ENCODE measurements around the gene PDE11A.

The PDE11A gene

DNA sequence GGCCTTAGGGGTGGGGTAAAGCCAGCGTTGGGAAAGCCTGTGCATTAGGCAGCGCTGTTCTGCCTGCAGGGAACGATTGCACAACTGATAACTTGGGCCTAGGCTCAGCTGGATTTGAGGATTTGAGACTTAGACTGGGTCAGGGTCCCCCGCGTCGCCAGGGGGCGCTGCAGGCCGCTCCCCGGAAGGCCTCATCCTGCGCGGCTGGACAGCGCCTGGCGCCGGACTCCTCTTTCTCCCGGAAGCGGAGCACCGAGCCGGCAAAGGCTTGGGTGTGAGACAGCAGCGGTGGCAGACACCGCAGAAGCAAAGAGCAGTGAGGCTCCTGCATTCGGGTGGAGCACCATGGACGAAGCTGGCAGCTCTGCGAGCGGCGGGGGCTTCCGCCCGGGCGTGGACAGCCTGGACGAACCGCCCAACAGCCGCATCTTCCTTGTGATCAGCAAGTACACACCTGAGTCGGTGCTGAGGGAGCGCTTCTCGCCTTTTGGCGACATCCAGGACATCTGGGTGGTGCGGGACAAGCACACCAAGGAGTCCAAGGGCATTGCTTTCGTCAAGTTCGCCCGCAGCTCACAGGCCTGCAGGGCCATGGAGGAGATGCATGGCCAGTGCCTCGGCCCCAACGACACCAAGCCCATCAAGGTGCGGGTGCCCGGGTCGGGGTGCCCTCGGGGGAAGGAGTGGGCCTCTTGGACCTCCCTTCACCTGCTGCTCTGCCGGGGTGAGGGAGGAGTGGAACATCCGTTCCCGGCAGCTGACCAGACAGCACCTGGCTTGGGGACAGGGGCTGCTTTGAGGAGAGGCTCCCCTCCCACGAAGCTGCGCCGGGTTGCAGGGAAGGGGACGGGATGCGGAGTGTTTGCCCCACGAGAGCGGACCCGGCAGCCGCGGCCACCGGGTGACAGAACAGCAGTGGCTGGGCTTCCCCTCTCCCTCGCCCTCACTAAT lies 39.9 kb upstream of the PDE11A start, which contains the start of gene RBM45:
Gene RBM45, plus strand, starts transcription at position 236 of the 951 bp plus-strand sequence. Its CDS starts 110 bp downstream, at position 346.
- ChIA-PET CTCF (interaction anchor here (0.8 to 2.4 kb wide), 11 partner anchors 12 to 985 kb away, joined by 3 to 12 read pairs (median 3); no protein-coding TSS in a partner anchor), POLR2A (interaction anchor here (0.5 to 4.0 kb wide), 7 partner anchors 11 to 339 kb away, joined by 3 to 23 read pairs (median 3); partner anchors contain the start of genes PJVK and PRKRA)
- peak; percentile 92 for DNase-seq (ENCODE audit: extremely low spot score)
- TF ChIP-seq PKNOX1 (IDR thresholded peaks at IDR 0.05) = no peak
- no peak for TF ChIP-seq FOXM1 (IDR thresholded peaks at IDR 0.05; ENCODE audit: borderline replicate concordance)
- 0 out of 2 replicates have a peak, but pooled peaks have one; percentile 42 for TF ChIP-seq L3MBTL2 (conservative IDR thresholded peaks at IDR 0.05)
- no peak for TF ChIP-seq ZNF384 (IDR thresholded peaks at IDR 0.05)
- TF ChIP-seq BHLHE40 (IDR thresholded peaks at IDR 0.05; ENCODE audit: borderline replicate concordance) = no peak
- no peak for TF ChIP-seq ARNT (IDR thresholded peaks at IDR 0.05)
- TF ChIP-seq NFRKB (IDR thresholded peaks at IDR 0.05) = no peak
- peak; percentile 83 for TF ChIP-seq ELF4 (IDR thresholded peaks at IDR 0.05)

- ChIA-PET CTCF (interaction anchor here (1.2 to 2.4 kb wide), 8 partner anchors 12 to 986 kb away, joined by 3 to 12 read pairs (median 4); no protein-coding TSS in a partner anchor), POLR2A (interaction anchor here (0.5 to 4.0 kb wide), 5 partner anchors 12 to 339 kb away, joined by 3 to 23 read pairs (median 3); partner anchors contain the start of genes PJVK and PRKRA)
- DNase-seq (ENCODE audit: extremely low spot score) = no peak
- TF ChIP-seq PKNOX1 (IDR thresholded peaks at IDR 0.05) = no peak
- TF ChIP-seq NFRKB (IDR thresholded peaks at IDR 0.05) = no peak
- TF ChIP-seq ZNF384 (IDR thresholded peaks at IDR 0.05) = no peak
- TF ChIP-seq L3MBTL2 (conservative IDR thresholded peaks at IDR 0.05) = no peak
Measured at GRCh38 chr2:178111743-178112142, 39.2 kb upstream of the PDE11A start.

DNA sequence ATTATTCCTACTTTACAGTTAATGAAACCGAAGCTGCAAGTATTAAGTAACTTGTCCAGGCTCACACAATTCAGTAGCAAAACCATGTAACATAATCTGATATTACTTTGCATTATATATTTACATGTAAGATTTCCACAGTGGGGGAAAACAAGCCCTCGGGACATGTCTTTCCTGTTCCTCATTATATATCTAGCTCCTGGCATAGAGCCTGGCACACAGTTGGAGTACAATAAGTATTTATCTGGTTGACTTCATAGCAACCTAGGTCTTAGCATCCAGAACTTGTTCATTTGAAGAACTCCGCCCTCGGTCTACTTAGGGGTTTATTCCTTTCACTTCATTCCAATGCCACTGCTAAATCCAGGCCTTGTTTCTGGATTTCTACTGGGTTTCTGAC lies 38.1 kb upstream of the PDE11A start:
- TF ChIP-seq FOXK2 (IDR thresholded peaks at IDR 0.05) (no peak), L3MBTL2 (conservative IDR thresholded peaks at IDR 0.05) (no peak), SP1 (IDR thresholded peaks at IDR 0.05) (no peak), NFRKB (IDR thresholded peaks at IDR 0.05) (no peak), CTBP1 (IDR thresholded peaks at IDR 0.05; ENCODE audit: borderline replicate concordance) (no peak), BHLHE40 (IDR thresholded peaks at IDR 0.05; ENCODE audit: borderline replicate concordance) (no peak), ELF4 (IDR thresholded peaks at IDR 0.05) (no peak), PKNOX1 (IDR thresholded peaks at IDR 0.05) (no peak), ARNT (IDR thresholded peaks at IDR 0.05) (no peak), SUZ12 (IDR thresholded peaks at IDR 0.05) (no peak), ZNF384 (IDR thresholded peaks at IDR 0.05) (no peak), TARDBP (IDR thresholded peaks at IDR 0.05) (no peak), HDGF (IDR thresholded peaks at IDR 0.05; ENCODE audit: borderline replicate concordance) (no peak)
- POLR2A ChIA-PET = interaction anchor here (0.7 kb wide), 1 partner anchor 38 kb away, joined by 3 read pairs; the partner anchor contains the start of gene PDE11A
- no peak for DNase-seq (ENCODE audit: extremely low spot score)
- CTCF ChIA-PET = interaction anchor here (0.6 to 1.4 kb wide), 3 partner anchors 285 to 309 kb away, joined by 3 to 5 read pairs (median 3); no protein-coding TSS in a partner anchor

GRCh38 chr2:178109813-178110212 lies 37.2 kb upstream of the PDE11A start:
- CTCF ChIA-PET = interaction anchor here (0.5 kb wide), 1 partner anchor 840 kb away, joined by 3 read pairs; no protein-coding TSS in a partner anchor
- peak; percentile 35 for DNase-seq (ENCODE audit: extremely low spot score)
- POLR2A ChIA-PET = interaction anchor here (0.7 kb wide), 1 partner anchor 37 kb away, joined by 3 read pairs; the partner anchor contains the start of gene PDE11A
- TF ChIP-seq LEF1 (IDR thresholded peaks at IDR 0.05; ENCODE audit: borderline replicate concordance) (no peak), PKNOX1 (IDR thresholded peaks at IDR 0.05) (no peak), BHLHE40 (IDR thresholded peaks at IDR 0.05; ENCODE audit: borderline replicate concordance) (no peak), HDGF (IDR thresholded peaks at IDR 0.05; ENCODE audit: borderline replicate concordance) (no peak), ARNT (IDR thresholded peaks at IDR 0.05) (no peak), CTBP1 (IDR thresholded peaks at IDR 0.05; ENCODE audit: borderline replicate concordance) (no peak), FOXM1 (IDR thresholded peaks at IDR 0.05; ENCODE audit: borderline replicate concordance) (no peak)

- POLR2A ChIA-PET = no interaction called here
- no peak for TF ChIP-seq FOXK2 (IDR thresholded peaks at IDR 0.05)
- no peak for TF ChIP-seq ARNT (IDR thresholded peaks at IDR 0.05)
- no peak for TF ChIP-seq FOXA1 (IDR thresholded peaks at IDR 0.05)
- no peak for TF ChIP-seq ELF4 (IDR thresholded peaks at IDR 0.05)
- TF ChIP-seq NFRKB (IDR thresholded peaks at IDR 0.05) = no peak
- no peak for TF ChIP-seq LEF1 (IDR thresholded peaks at IDR 0.05; ENCODE audit: borderline replicate concordance)
- TF ChIP-seq ZNF384 (IDR thresholded peaks at IDR 0.05) = no peak
- TF ChIP-seq SP1 (IDR thresholded peaks at IDR 0.05) = no peak
- TF ChIP-seq BHLHE40 (IDR thresholded peaks at IDR 0.05; ENCODE audit: borderline replicate concordance) = no peak
- no peak for TF ChIP-seq CTBP1 (IDR thresholded peaks at IDR 0.05; ENCODE audit: borderline replicate concordance)
- TF ChIP-seq TARDBP (IDR thresholded peaks at IDR 0.05) = no peak
- TF ChIP-seq PKNOX1 (IDR thresholded peaks at IDR 0.05) = no peak
- TF ChIP-seq HDGF (IDR thresholded peaks at IDR 0.05; ENCODE audit: borderline replicate concordance) = no peak
- no peak for TF ChIP-seq L3MBTL2 (conservative IDR thresholded peaks at IDR 0.05)
- no peak for TF ChIP-seq SUZ12 (IDR thresholded peaks at IDR 0.05)
- no peak for TF ChIP-seq FOXM1 (IDR thresholded peaks at IDR 0.05; ENCODE audit: borderline replicate concordance)
- CTCF ChIA-PET = no interaction called here
- DNase-seq (ENCODE audit: extremely low spot score) = no peak
Measured at GRCh38 chr2:178108176-178108575, 35.6 kb upstream of the PDE11A start.
